ENCODE measurements around the gene RFC3.
"Not testable (repeated sequence)": the region's sequence is repeated elsewhere in the genome, so short reads cannot be mapped to it uniquely, and the experiment has no call there.

Gene RFC3, protein sequence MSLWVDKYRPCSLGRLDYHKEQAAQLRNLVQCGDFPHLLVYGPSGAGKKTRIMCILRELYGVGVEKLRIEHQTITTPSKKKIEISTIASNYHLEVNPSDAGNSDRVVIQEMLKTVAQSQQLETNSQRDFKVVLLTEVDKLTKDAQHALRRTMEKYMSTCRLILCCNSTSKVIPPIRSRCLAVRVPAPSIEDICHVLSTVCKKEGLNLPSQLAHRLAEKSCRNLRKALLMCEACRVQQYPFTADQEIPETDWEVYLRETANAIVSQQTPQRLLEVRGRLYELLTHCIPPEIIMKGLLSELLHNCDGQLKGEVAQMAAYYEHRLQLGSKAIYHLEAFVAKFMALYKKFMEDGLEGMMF

DNA sequence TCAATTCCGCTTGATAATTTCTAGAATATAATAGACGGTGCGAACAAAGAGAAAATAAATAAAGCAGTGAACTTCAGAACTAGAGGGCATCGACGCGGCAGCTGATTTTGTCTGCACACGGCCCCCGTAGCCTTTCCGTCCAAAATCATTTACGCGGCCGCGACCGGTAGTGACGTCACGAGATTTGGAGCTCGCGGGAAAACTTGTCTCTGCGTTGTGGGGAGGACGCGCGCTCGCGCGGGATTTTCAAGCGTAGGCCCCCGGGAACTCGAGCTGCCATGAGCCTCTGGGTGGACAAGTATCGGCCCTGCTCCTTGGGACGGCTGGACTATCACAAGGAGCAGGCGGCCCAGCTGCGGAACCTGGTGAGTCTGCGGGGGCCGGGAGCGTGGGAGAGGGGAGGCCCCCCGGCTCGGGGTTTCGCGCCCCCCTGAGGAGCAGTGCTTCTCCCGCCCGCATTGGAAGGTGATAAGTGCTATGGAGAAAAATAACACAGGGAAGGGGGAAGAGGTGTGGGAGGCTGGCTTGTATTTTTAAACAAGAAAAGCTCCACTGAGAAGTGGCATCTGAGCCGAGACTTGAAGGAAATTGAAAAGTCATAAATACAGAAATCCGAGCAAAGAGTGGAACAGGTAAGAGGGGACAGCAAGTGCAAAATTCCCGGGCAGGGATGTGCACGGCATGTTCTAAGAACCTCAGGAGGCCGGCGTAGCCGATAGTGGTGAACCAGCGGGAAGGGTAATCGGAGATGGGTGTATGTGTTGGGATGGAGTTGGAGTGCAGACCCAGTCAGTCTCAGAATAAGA, at the start of gene RFC3:
Gene RFC3, plus strand, starts transcription at position 249 of the 806 bp plus-strand sequence. Its CDS starts 30 bp downstream, at position 279.
- DNase-seq, result peak; percentile 96

- no peak for DNase-seq
These were observed 46.7 kb upstream of the RFC3 start for GRCh38 chr13:33771296-33771695.

GRCh38 chr13:33773790-33774462, 44.0 kb upstream of the RFC3 start:
- DNase-seq, result no peak

DNA sequence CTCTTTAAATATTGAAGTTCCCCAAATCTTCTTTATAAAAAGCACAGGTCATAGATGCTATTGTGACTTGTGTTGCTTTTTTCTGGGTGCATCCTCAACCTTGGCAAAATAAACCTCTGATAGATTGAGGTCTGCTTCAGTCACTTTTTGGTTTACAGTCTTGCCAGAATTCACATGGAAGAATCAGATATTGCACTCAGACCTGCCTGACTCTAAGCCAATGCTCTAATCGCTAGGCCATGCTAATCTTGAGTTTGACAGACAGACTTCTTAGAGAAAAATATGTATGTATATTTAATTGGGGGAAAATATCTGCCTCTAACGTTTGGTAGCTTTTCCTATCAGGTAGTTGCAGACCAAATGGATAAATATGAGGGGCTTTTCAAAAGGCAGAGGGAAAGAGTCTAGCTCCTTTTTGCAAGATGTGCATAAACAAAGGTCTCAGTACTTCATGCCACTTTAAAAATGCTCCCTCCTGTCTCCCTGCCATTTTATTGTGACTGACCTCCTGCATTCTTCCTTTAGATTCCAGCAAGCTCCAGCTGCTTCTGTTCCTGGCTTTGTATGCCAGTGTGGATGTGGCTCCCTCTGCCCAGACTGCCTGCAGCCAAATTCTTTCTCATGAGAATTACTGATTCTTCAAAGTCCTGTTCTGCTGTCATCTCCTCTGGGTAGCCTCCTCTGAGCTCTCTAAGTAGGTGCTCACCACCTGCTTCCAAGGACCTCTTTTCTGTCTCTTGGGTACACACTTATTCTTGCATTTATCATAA, 42.4 kb upstream of the RFC3 start:
- DNase-seq, result no peak

GRCh38 chr13:33776239-33776881, 41.6 kb upstream of the RFC3 start:
- no peak for DNase-seq

DNA sequence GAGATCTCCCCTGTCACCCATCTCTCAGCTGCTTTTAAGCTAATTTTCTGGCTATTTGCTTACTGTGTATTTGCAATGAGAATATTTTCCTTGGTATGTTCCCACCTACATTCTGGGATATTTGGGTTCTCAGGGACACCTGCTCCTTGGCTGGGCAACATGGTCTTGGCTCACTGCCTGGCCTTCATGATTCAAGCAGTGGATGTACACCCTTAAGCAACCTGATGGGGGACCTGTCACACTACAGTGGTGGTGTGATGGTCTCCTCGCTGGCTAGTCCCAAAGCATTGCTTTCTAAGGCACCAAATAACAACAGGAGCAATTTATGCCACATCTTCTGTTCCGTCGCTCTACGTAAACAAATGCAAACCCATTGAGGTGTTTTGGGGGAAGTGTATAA, 35.3 kb upstream of the RFC3 start:
- no peak for DNase-seq

DNA sequence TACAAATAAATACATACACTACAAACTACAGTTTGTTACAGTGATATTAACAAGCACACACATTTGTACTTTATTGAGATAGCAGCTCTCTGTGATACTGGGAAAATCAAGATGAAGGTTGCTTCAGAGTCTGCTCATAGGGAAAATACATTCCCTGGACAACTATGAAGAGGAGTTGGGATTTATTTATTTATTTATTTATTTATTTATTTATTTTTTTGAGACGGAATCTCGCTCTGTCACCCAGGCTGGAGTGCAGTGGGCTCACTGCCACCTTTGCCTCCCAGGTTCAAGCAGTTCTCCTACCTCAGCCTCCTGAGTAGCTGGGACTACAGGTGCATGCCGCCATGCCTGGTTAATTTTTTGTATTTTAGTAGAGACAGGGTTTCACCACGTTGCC, 34.7 kb upstream of the RFC3 start:
- not testable (repeated sequence) for DNase-seq

GRCh38 chr13:33784738-33785137, 33.2 kb upstream of the RFC3 start:
- DNase-seq, result no peak

DNA sequence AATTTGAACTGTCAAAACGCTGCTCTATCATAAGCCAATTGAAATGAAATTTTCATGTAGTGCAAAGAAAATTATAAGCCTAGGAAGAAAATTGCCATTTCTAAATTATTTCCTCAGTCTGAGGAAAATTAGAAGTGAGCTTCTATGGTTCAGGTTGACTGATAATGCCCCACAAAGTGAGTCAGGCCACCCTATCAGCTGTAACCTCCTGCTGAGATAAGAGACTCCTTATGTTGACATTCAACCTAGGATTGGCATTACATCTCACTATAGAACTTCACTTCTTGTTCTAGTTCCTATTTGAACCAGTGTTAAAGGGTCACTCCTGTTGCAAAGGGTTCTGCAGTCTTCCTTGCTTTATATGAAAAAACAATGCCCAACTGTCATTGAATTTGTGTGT, 32.6 kb upstream of the RFC3 start:
- no peak for DNase-seq

GRCh38 chr13:33787051-33787591, 30.8 kb upstream of the RFC3 start:
- DNase-seq, result no peak

DNA sequence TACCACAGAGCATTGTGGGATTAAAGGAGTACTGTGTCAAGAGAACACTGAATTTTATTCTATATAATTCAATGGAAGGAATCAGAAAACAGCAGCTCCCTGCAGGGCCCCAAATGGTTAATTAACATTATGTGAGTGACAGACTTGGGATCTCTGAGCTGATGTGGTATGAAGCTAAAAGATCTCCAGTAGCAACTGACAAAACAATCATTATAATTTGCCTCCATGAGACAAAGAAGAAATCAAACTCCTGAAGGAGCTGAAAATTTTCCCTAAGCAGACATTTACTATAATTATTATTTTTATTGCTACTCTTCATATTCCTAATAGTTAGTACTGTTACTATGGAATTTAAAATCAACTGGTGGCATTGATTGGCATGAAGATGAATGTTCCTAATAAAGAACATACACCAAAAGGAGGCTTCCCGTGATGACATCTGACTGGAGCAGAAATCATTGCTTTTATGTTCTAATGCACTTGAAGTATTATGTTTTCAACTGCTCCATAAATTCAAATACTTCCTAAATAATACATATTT, 28.8 kb upstream of the RFC3 start:
- DNase-seq, result no peak

DNA sequence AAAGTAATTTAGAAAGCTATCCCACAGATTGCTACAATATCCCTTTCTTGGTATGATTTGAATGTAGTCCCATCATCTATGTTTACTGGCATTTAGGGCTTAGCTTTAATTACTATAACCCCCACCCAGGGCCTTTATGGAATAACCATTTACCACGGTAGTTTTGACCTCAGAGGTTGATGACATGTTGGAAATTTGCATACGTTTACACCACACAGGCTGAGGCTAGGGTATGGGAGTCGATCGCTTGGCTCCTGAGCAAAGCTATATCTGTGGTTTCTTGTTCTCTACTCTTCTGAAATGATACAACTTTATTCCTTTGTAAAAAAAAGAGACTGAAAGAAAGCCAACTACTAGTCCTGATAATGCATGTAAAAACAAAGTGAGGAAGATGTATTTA, 28.2 kb upstream of the RFC3 start:
- no peak for DNase-seq

DNA sequence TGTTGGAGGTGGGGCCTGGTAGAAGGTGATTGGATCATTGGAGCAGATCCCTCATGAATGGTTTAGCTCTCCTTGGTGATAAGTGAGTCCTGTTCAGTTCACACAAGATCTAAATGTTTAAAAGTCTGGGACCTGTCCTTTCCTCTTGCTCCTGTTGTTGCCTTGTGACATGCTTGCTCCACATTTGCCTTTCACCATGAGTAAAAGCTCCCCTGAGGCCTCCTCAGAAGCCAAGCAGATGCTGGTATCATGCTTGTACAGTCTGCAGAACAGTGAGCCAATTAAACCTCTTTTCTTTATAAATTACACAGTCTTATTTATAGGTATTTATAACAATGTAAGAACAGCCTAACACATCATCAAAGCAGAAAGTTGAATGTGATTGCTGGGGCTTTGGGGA, 24.2 kb upstream of the RFC3 start:
- DNase-seq, result no peak

GRCh38 chr13:33794576-33794975, 23.4 kb upstream of the RFC3 start:
- no peak for DNase-seq

DNA sequence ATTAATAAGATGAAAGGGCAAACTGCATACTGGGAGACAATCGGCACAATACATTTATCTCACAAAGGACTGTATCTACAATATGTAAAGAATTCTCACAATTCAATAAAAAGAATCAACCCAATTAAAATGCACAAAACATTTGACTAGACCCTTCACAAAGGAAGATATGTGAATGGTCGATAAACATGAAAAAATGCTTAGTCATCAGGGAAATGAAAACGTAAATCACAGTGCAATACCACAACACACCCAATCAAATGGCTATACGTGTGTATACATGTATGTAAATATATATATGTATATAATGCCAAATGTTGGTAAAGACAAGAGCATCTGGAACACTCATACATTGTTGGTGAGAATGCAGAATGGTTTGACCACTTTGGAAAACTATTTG, 21.9 kb upstream of the RFC3 start:
- no peak for DNase-seq

- no peak for DNase-seq
These were observed 20.3 kb upstream of the RFC3 start for GRCh38 chr13:33797622-33798021.

DNA sequence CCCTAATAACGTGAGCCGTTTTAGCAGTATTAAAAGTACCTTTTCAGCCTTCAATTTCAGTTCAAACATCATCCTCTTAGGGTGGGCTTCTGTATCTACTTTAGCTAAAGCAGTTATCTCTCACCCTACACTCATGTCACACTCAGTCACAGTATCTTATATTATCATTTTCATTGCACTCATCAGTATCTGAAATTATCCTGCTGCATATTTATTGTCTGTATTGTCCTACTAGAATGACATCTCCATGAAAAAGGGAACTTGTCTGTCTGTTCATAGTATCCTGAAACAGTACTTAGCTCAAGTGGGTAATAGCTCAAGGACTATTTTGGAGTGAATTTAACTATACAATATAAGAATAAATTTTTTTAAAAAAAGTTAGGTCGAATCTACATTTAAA, 19.9 kb upstream of the RFC3 start:
- DNase-seq, result no peak

- DNase-seq, result no peak
These were observed 17.9 kb upstream of the RFC3 start for GRCh38 chr13:33799950-33800592.

DNA sequence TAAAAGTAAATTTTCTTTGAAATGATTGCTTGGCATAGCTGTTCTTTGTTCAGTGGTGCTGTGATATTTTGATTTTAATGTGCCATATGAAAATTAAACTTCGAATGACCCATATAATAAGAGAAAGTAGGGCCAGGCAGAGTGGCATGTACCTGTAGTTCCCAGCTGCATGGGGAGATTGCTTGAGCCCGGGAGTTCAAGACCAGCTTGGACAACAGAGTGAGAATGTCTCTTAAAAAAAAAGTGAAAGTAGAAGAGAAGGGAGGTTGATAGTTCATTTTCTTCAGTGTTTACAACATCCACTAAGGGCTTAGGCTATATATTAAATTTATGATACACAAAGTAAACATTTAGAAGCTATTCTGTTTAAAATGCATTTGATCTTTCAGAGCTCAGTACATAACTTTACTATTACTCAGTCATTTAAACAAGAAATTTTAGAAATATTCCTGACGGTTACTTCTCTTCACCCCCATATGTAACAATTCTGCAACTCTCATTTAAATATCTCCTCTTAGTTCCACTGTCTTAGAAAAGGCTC, 17.2 kb upstream of the RFC3 start:
- no peak for DNase-seq

DNA sequence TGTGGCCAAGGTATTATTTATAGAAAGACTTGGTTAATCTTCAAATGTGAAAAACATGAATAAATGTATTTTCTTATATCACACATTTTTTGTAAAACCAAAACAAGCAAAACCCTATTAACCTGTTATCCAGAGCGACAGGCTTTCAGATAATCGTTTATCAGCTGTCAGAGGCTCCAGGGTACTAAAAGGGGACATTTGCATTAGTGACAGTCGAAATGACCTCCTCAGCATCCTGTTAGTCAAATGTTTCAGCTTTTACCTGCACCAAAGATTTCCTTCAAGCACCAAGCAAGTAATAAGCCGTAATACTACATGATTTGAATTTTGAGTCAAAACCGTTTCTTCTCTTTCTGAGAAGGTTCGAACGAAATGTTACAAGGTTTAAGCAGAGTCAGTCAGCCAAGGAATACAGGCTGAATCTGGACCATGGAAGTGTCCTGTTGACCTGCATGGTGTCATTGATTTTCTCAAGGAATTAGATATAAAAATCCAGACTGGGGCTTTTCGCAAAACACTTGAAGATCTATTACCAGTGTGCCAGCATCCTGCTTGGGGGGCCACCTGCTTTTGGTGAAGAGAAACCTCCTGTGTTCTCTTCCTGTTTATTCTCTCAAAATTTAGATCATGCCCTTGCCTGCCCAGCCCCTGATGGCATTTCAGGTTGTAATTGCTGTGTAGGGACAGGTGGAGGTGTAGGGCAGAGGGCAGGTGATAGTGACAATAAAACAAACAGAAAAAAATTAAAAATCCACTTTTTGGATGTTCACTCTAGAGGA, 11.3 kb upstream of the RFC3 start:
- DNase-seq, result no peak
